ENCODE data around the gene LMOD1.

The LMOD1 gene

GRCh38 chr1:201851949-201852348 is 94.4 kb downstream of the LMOD1 start:
- no peak for DNase-seq

GRCh38 chr1:201850053-201850397 is 96.3 kb downstream of the LMOD1 start:
- DNase-seq = no peak

- DNase-seq = no peak
These were observed 96.8 kb downstream of the LMOD1 start for GRCh38 chr1:201849372-201850052.

GRCh38 chr1:201848230-201848629 is 98.1 kb downstream of the LMOD1 start:
- DNase-seq = no peak

- no peak for DNase-seq
These were observed 99.2 kb downstream of the LMOD1 start for GRCh38 chr1:201847150-201847549.
